Left colon (tissue), 2 donors: ENCODE results near the gene VSTM4. TPM values are rescaled to one million over a fixed set of nuclear protein-coding genes. Genes with fewer than 3 reads are reported as not detected.
A peak's percentile ranks its signal among the peaks of the same experiment; 100 is the strongest.

ENCODE experiments used
- ATAC-seq: fragments of 200-7000 bp; cut with Tn5 transposase; one replicate; pipeline ENCODE4 v1.9.1; 2020; ENCODE audit warnings: mild to moderate bottlenecking, moderate library complexity
- DNase-seq, 2 donors: peaks; one replicate each; pipeline ENCODE4 v3.0.0-alpha.2; 2020
- intact Hi-C, 2 donors: fragments of 100-400 bp; cut with DNase I in 1 of 2; cut with micrococcal nuclease in 1 of 2; formaldehyde crosslinking; loops; one replicate each; pipeline versions ENCODE4 v1.11.2 to v1.14.0; 2022; cut with DNase I, micrococcal nuclease
- total RNA-seq, 2 donors: library from RNA; stranded (reverse); fragmentation: NEBNext Ultra II Directional; extraction: Animal tissue kit (Norgen Biotek cat#: 25700); gene quantifications; one replicate each; pipeline ENCODE4 v1.2.1, GENCODE V29; 2021
- donor health status: DM: no; HTN: no; CAD: no.
- donor health status: DM: yes; HTN: yes; CAD: no.

Gene VSTM4
- total RNA-seq, 2 donors from 2014 or later, result 1.4 to 3.5 TPM

DNA sequence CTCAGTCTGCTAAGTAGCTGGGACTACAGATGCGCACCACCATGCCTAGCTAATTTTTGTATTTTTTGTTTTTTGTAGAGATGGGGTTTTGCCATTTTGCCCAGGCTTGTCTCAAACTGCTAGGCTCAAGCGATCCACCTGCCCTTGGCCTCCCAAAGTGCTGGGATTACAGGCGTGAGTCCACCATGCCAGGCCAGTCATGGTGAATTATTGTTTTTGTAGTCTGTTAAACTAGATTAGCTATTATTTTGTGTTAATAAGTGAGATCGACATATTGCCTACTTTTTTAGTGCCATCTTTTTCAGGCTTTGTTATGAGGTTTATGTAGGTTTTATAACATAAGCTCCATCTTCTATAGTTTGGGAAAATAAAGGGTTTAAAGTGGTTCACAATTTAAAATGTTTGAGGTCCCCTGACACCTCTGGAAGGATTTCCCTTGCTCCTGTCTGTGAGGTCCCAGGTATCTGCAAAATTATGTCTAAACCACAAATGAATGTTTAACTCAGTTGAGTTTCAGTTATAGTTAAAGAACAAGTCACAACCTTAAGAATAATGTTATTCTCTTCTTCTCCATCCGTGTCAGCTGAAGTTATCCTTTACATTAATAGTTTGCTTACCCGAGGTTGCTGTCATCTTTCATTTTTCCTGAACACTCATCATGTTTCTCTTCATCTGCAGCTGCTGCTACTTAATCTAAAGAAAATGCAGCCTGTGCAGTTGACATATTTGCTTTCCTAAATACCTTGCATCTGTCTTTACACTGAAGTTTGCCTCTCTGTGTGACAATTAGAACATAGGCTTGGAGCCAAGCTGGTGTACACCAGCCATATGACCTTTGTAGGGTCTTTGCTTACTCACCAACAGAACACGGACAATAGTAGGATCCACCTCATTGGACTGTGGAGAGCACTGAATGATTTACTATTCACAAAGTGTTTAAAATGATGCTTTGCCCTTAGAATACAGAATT is 8.9 kb upstream of the VSTM4 start:
- DNase-seq (no peak), ATAC-seq (no peak)
- intact Hi-C loops, result no loop called here

GRCh38 chr10:49120911-49121310 is 5.6 kb upstream of the VSTM4 start:
- DNase-seq, result no peak
- intact Hi-C loops, result no loop called here
- no peak for ATAC-seq

- ATAC-seq, result no peak
- DNase-seq, result no peak
- intact Hi-C loops, result no loop called here
Observed at GRCh38 chr10:49119746-49120145, 4.4 kb upstream of the VSTM4 start.

DNA sequence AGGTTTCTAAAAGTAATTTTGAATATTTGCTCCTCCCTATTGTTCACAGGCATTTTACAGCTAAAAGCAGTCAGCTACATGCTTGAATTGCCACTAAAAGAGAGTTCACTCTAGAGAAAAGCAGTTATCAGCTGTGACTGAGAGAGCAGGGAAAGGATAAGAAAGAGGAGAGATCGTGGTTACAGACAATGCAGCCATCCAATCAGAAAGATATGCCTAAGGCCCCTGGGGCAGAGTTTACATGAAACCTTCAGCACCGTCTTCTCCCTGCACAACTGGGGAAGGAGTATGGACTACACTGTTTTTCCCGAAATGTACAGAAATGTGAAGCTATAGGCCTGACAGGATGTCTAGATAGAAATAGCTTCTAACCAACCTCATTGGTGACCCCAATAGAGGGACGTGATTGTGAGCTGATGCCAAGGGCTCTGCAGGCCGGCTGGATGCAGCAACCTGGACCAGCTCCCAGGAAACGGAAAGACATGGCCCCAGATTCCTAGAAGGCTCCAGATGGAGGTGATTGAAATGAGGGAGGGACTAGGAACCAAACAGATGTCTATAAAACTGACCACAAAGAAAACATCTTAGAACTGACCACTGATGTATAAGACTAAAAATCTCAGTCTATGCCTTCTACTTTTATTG is 3.2 kb upstream of the VSTM4 start:
- DNase-seq, result no peak
- intact Hi-C loops, result no loop called here
- no peak for ATAC-seq

- intact Hi-C loops, result no loop called here
- no peak for ATAC-seq
- no peak for DNase-seq
Observed at GRCh38 chr10:49117376-49118070, 2.2 kb upstream of the VSTM4 start.

- intact Hi-C loops, result no loop called here
- DNase-seq (no peak), ATAC-seq (no peak)
Observed at GRCh38 chr10:49116509-49117375, 1.4 kb upstream of the VSTM4 start.

GRCh38 chr10:49115796-49116508 is 630 bp upstream of the VSTM4 start:
- ATAC-seq (no peak), DNase-seq (no peak)
- intact Hi-C loops, result no loop called here

DNA sequence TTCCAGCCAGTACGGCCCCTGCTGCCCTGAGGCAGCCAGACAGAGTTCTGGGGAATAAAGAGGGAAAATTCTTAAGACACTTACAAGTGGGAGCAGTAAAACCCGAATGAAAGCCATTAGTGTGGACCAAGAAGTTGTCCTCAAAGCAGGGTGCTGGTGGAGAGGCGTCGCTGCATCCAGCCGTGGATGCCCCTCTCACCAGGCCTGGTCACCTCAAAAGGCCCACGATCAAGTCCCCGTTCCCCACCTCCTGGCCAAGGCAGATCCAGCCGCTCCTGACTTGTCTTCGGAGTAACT is 656 bp downstream of the VSTM4 start:
- ATAC-seq, result no peak
- intact Hi-C loops, result no loop called here
- DNase-seq, result no peak

DNA sequence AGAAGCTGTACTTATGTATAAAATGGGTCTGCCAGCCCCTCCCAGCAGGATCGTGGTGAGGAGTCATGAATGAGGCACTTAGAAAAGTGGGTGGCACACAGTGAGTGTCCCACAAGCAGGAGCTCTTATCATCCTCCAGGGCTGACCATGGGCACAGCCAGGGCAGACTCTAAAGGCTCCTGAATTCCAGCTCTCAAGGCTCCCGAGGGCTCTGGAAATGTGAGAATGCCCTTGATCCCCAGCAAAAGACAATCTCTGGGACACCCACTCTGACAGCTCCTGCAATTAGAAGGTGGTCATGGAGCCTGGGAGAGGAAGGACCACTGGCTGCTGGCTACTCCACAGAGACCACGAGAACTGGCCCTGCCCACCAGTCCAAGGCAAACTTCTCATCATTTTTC is 1.6 kb downstream of the VSTM4 start:
- ATAC-seq (no peak), DNase-seq (no peak)
- intact Hi-C loops, result no loop called here

GRCh38 chr10:49112851-49113250 is 2.5 kb downstream of the VSTM4 start:
- intact Hi-C loops, result no loop called here
- ATAC-seq (no peak), DNase-seq (no peak)

- intact Hi-C loops, result no loop called here
- DNase-seq, result no peak
- no peak for ATAC-seq
Observed at GRCh38 chr10:49112098-49112497, 3.2 kb downstream of the VSTM4 start.

- ATAC-seq (no peak), DNase-seq (no peak)
- intact Hi-C loops, result no loop called here
Observed at GRCh38 chr10:49111320-49111698, 4.0 kb downstream of the VSTM4 start.

GRCh38 chr10:49110684-49111319 is 4.5 kb downstream of the VSTM4 start:
- ATAC-seq (no peak), DNase-seq (no peak)
- intact Hi-C loops, result no loop called here

- peak; percentile 31 to 36 for DNase-seq
- no peak for ATAC-seq
- intact Hi-C loops, result no loop called here
Observed at GRCh38 chr10:49109669-49110340, 5.5 kb downstream of the VSTM4 start.

GRCh38 chr10:49108656-49109055 is 6.7 kb downstream of the VSTM4 start:
- ATAC-seq (no peak), DNase-seq (no peak)
- intact Hi-C loops, result no loop called here

DNA sequence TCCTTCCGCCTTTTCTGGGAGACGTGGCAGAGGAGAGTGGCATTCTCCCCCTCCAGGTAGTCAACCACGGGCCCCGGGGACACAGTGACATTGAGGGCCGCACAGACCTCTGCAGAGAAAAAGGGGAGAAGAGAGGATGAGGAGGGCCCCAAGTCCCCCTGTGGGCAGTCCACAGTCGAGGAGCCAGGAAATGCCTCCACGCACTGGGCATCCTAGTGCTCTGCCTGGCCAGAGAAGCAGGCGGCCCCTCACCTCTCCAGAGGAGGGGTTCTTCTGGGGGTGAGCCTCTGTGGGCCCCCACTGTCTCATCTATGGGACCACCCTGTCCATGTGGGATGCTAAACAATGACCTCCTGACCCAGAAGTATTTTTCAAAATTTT is 7.4 kb downstream of the VSTM4 start:
- intact Hi-C loops, result no loop called here
- DNase-seq (no peak), ATAC-seq (no peak)

- no peak for ATAC-seq
- intact Hi-C loops, result no loop called here
Observed at GRCh38 chr10:49107111-49107886, 8.0 kb downstream of the VSTM4 start.

More at GRCh38 chr10:49107111-49107886, 8.0 kb downstream of the VSTM4 start:
- DNase-seq, result no peak
